ENCODE results near the gene OPCML. TPM values are rescaled to one million over a fixed set of nuclear protein-coding genes. Genes with fewer than 3 reads are reported as not detected.

The OPCML gene
- total RNA-seq, 1 donor from 2014 or later: 0.12 TPM

DNA sequence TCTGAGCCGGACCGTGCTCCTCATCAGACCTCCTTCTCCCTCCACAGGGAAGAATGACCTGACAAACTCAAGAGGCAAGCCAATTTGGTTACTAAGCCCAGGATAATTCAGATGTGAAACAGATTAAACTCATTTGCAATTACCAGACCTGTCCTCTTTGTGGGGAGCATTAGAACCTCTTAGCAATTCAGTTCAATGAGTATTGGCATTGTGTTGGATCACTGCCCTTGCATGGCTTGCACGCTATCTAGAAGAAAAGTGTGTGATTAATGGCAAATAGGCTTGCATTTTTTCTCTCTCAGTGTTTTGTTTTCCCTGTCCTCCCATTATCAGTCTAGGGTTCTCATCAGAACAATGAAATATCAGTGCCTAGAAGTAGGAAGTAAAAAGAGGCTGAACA is 365.6 kb downstream of the OPCML start:
- Histone ChIP-seq H3K4me1 (no peaks in the 10 kb centered on the region), H3K9me3 (no peaks in the 10 kb centered on the region), H3K27me3 (ENCODE audit: low read depth) (peaks cover 9% of the 10 kb centered on the region), H3K36me3 (no peaks in the 10 kb centered on the region), H3K4me3 (no peak overlapping the region), H3K27ac (no peak overlapping the region)
- DNase-seq: no peak
- intact Hi-C loops (cut with DNase I): no loop called here
- ATAC-seq: no peak
- no peak for TF ChIP-seq CTCF (IDR thresholded peaks at IDR 0.05)

GRCh38 chr11:133164986-133165385 is 367.3 kb downstream of the OPCML start:
- peaks cover 19% of the 10 kb centered on the region for H3K27me3 ChIP-seq (ENCODE audit: low read depth)
- H3K36me3 ChIP-seq: no peaks in the 10 kb centered on the region
- intact Hi-C loops (cut with DNase I): no loop called here
- H3K27ac ChIP-seq: no peak overlapping the region
- no peaks in the 10 kb centered on the region for H3K4me1 ChIP-seq
- no peaks in the 10 kb centered on the region for H3K9me3 ChIP-seq
- ATAC-seq: peak in 1 of 2 donors; percentile 15
- no peak for TF ChIP-seq CTCF (IDR thresholded peaks at IDR 0.05)
- no peak overlapping the region for H3K4me3 ChIP-seq
- no peak for DNase-seq

DNA sequence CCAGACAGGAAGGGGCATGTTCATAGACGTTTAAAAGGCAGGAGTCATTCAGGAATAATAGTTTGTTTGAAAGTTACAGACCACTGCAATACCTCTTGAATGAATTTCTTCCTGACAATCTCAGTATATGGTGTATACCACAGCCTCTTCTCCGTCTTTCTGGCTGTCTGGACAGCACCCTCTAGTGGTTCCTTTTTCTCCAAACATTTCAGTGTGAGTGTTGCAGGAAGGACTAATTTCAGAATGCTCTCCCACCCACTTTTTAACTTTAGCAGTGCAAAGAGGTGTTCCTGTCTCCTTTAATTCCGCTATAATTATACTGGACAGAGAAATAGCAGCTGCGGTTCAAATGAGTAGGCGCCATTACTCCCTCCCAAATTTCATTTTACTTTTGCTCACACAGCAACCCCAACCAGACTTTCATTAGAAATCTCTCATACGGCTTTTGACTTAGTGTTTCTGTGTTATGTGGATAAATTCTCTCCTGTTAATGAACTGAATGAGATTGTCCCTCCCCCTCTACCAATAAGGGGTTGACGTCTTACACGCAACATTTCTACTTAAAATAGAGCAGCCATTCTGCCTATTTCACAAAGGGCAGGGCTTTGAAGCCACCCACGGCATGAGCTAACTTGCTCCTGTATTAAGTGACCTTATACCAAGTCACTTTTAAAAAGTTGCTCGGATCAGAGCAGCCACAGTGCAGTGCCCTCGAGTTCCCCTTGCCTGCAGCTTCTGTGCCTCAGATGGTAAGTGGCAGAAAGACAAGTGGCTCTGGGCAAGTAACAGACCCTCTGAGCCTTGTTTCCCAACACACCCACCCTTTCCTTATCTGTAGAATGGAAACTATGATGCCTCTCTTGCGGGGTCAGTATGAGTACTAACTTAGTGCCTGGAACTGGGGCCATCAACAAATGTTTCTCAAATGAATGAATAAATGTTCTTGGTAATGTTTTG is 368.6 kb downstream of the OPCML start:
- ATAC-seq: peak; percentile 72 to 75
- no peak overlapping the region for H3K27ac ChIP-seq
- TF ChIP-seq CTCF (IDR thresholded peaks at IDR 0.05): peak; percentile 70
- peaks cover 27% of the 10 kb centered on the region for H3K27me3 ChIP-seq (ENCODE audit: low read depth)
- DNase-seq: no peak
- H3K4me3 ChIP-seq: no peak overlapping the region
- no peaks in the 10 kb centered on the region for H3K4me1 ChIP-seq
- no peaks in the 10 kb centered on the region for H3K36me3 ChIP-seq
- H3K9me3 ChIP-seq: no peaks in the 10 kb centered on the region
- intact Hi-C loops (cut with DNase I): no loop called here

DNA sequence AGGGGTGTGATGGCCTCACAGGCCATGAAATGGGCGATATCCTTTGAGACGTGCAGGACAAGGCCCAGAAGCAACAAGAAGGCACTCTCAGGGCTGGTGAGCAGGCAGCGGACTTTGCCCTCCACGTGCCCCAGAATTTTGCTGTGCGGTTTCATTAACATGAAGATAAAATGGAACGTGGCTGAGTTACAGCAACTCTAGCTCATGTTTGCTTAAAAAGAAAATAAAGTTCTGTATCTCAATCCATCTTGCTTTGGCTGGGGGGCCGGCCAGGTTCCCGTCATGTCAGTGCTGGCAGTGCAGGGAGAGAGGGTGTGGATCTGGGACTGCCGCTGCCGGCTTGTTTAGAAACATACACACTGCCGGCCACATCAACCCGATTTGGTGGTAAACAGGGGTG is 370.1 kb downstream of the OPCML start:
- DNase-seq: no peak
- no peaks in the 10 kb centered on the region for H3K4me1 ChIP-seq
- intact Hi-C loops (cut with DNase I): no loop called here
- no peaks in the 10 kb centered on the region for H3K9me3 ChIP-seq
- no peaks in the 10 kb centered on the region for H3K36me3 ChIP-seq
- no peak overlapping the region for H3K4me3 ChIP-seq
- TF ChIP-seq CTCF (IDR thresholded peaks at IDR 0.05): no peak
- H3K27ac ChIP-seq: no peak overlapping the region
- no peak for ATAC-seq
- peaks cover 37% of the 10 kb centered on the region for H3K27me3 ChIP-seq (ENCODE audit: low read depth)

DNA sequence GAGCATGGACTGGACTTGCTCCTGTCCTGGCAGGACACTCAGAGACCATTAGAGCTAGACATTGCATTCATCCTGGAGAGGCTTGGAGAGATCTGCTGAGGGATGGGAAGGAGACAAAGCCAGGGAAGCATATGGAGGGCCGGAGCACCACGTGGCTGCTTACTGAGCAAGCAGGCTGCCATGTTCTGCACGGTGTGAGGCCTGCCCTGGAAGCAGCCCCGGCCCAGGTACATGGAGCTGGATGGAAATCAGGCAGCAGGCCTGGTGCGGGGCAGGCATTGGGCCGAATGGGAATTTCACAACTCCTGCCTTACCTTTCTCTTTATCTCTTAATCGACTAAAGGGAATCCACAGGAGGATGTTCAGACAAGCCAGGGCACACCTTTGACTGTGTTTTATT is 371.5 kb downstream of the OPCML start:
- no peaks in the 10 kb centered on the region for H3K4me1 ChIP-seq
- intact Hi-C loops (cut with DNase I): no loop called here
- TF ChIP-seq CTCF (IDR thresholded peaks at IDR 0.05): no peak
- H3K36me3 ChIP-seq: no peaks in the 10 kb centered on the region
- no peak for DNase-seq
- H3K27ac ChIP-seq: no peak overlapping the region
- no peaks in the 10 kb centered on the region for H3K9me3 ChIP-seq
- ATAC-seq: peak in 1 of 2 donors; percentile 30
- peaks cover 38% of the 10 kb centered on the region for H3K27me3 ChIP-seq (ENCODE audit: low read depth)
- no peak overlapping the region for H3K4me3 ChIP-seq

Data from lower lobe of right lung (tissue), 2 donors.